ENCODE results near the gene KRTCAP2. TPM values are rescaled to one million over a fixed set of nuclear protein-coding genes. Genes with fewer than 3 reads are reported as not detected.
"Not testable (repeated sequence)": the region's sequence is repeated elsewhere in the genome, so short reads cannot be mapped to it uniquely, and the experiment has no call there.

KRTCAP2 gene
- total RNA-seq (2014; rRNA removed; shearing (Covaris generic)), result 92.7 and 189 TPM in 2 replicates
- polyA plus RNA-seq (2016; fragmentation: Nextera tagmentation; extraction: Ambion mirVana), result 480 and 484 TPM in 2 replicates

DNA sequence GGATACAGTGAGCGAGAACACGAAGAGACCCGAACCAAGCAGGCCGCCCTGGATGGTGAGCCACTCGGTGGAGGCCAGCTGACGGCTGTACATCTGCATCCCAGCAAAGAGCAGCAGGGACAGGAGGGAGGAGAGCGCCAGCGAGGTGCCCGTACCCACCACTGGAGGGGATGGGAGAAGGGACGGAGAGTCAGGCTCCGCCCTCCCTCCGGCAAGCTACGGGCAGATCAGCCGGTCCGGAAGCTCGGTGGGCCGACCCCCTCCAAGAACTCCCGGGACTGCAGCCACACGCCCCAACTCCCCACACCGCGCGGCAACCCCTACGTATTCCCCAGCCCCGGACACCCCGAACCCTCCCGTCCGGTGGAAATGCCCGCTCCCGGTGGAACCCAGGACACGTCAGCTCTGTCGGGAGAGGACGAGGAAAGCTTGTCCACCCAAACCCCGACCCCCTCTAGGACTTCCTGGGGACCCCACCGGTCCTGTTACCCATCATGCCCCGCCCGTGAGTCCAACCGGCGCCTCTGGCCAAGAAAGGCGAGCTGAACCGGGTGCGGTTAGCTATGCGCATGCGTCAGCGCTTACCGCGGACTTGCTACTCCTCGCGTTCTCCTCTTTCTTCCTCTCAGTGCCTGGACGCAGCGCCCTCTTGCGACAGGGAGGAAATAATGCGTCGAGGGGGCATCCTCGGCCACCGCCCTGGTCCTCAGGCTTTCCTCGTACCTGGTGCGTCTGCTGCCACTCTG lies at the start of gene KRTCAP2:
Gene KRTCAP2 (minus strand): TSS at position 573 of the 746 bp plus-strand sequence. CDS start 80 bp downstream, at position 493.
- Histone ChIP-seq H3K4me1 (ENCODE audit: insufficient read depth) (peaks cover 11% of the 10 kb centered on the region), H3K36me3 (ENCODE audit: low read depth) (peaks cover 6% of the 10 kb centered on the region; the same call in 1 of the 2 replicates), H3K9ac (peak within 1 kb of the TSS; percentile 96), H3K27me3 (replicated peaks; ENCODE audit: insufficient read depth) (no peaks in the 10 kb centered on the region), H3K9me2 (ENCODE audit: insufficient read depth) (no peaks in the 10 kb centered on the region), H3F3A (ENCODE audit: insufficient read depth) (peaks cover 22% of the 10 kb centered on the region), H3K79me2 (ENCODE audit: insufficient read depth) (peaks cover 32% of the 10 kb centered on the region), H3K27ac (peak within 1 kb of the TSS; percentile 90), H4K20me1 (ENCODE audit: insufficient read depth) (no peaks in the 10 kb centered on the region), H3K9me3 (ENCODE audit: low read depth) (no peaks in the 10 kb centered on the region), H3K4me2 (ENCODE audit: unreplicated experiment) (peak within 1 kb of the TSS; percentile 97), H3K4me3 (peak within 1 kb of the TSS; percentile 88), H2AFZ (peak within 1 kb of the TSS; percentile 82)
- DNase-seq, result peak; percentile 98
- WGBS, 2 experiments (ENCODE audit: low coverage in 1 of 2, low lambda C conversion rate in 2 of 2, missing lambda C conversion rate in 2 of 2), result 1 to 2% methylated on average over 44 to 52 of the region's 57 CpGs
- TF ChIP-seq EZH2phosphoT487 (IDR thresholded peaks at IDR 0.05; ENCODE audit: insufficient read depth, low read depth) (no peak), EZH2 (IDR thresholded peaks at IDR 0.05; ENCODE audit: insufficient read depth, poor library complexity, severe bottlenecking) (no peak)
- in situ Hi-C loops (cut with MboI), result no loop called here

- H3K4me2 ChIP-seq (ENCODE audit: unreplicated experiment); H3K9me2 ChIP-seq (ENCODE audit: insufficient read depth); DNase-seq; H4K20me1 ChIP-seq (ENCODE audit: insufficient read depth); H3K36me3 ChIP-seq (ENCODE audit: low read depth); H3K9ac ChIP-seq; H3K4me3 ChIP-seq; in situ Hi-C loops (cut with MboI); H3K27me3 ChIP-seq (replicated peaks; ENCODE audit: insufficient read depth); H3K9me3 ChIP-seq (ENCODE audit: low read depth): not testable (repeated sequence)
- peaks cover 14% of the 10 kb centered on the region for H3K4me1 ChIP-seq (ENCODE audit: insufficient read depth)
- H2AFZ ChIP-seq, result peak overlapping the region; percentile 86
- WGBS, 2 experiments (ENCODE audit: low coverage in 1 of 2, low lambda C conversion rate in 2 of 2, missing lambda C conversion rate in 2 of 2), result 90 to 93% methylated on average over 10 of the region's 10 CpGs
- peaks cover 22% of the 10 kb centered on the region for H3F3A ChIP-seq (ENCODE audit: insufficient read depth)
- H3K79me2 ChIP-seq (ENCODE audit: insufficient read depth), result peaks cover 15% of the 10 kb centered on the region
- H3K27ac ChIP-seq, result peak overlapping the region; percentile 1; the same call in 1 of the 2 replicates
Measured at GRCh38 chr1:155220211-155220965, 47.3 kb upstream of the KRTCAP2 start.

DNA sequence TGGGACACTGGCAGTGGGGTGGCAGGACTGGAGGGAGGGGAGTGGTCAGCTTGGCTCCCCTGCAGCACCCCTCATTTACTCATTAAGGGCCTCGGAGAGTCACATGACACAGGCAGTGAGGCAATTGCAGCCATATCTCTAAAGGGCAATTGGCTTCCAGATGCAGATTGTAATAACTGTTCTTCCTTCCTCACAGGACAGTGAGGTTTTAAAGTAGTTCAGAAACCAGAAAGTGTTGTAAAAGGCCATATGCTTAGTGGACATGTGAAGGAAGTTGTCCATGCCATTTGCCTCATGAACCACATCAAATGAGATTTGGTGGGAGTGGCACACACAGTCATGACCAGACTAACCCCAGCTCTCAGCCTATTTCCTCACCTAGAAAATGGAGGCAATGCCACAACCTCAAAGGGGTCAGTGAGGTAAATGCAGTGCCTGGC lies 46.5 kb upstream of the KRTCAP2 start:
- no peaks in the 10 kb centered on the region for H3K9me2 ChIP-seq (ENCODE audit: insufficient read depth)
- no peaks in the 10 kb centered on the region for H3K36me3 ChIP-seq (ENCODE audit: low read depth)
- no peak overlapping the region for H3K4me2 ChIP-seq (ENCODE audit: unreplicated experiment)
- in situ Hi-C loops (cut with MboI), result no loop called here
- peaks cover 7% of the 10 kb centered on the region for H3K4me1 ChIP-seq (ENCODE audit: insufficient read depth)
- no peaks in the 10 kb centered on the region for H4K20me1 ChIP-seq (ENCODE audit: insufficient read depth)
- H2AFZ ChIP-seq, result peak overlapping the region; percentile 86
- TF ChIP-seq EZH2 (IDR thresholded peaks at IDR 0.05; ENCODE audit: insufficient read depth, poor library complexity, severe bottlenecking) (no peak), EZH2phosphoT487 (IDR thresholded peaks at IDR 0.05; ENCODE audit: insufficient read depth, low read depth) (no peak)
- WGBS, 2 experiments (ENCODE audit: low coverage in 1 of 2, low lambda C conversion rate in 2 of 2, missing lambda C conversion rate in 2 of 2), result 0% methylated on average over 1 of the region's 1 CpG
- H3K79me2 ChIP-seq (ENCODE audit: insufficient read depth), result peaks cover 15% of the 10 kb centered on the region
- H3F3A ChIP-seq (ENCODE audit: insufficient read depth), result peaks cover 17% of the 10 kb centered on the region
- H3K4me3 ChIP-seq, result no peak overlapping the region
- H3K9me3 ChIP-seq (ENCODE audit: low read depth), result no peaks in the 10 kb centered on the region
- no peak for DNase-seq
- no peak overlapping the region; the same call in 1 of the 2 replicates for H3K9ac ChIP-seq
- H3K27me3 ChIP-seq (replicated peaks; ENCODE audit: insufficient read depth), result no peaks in the 10 kb centered on the region
- H3K27ac ChIP-seq, result 0 out of 2 replicates have a peak overlapping the region, but pooled peaks have one; percentile 9

DNA sequence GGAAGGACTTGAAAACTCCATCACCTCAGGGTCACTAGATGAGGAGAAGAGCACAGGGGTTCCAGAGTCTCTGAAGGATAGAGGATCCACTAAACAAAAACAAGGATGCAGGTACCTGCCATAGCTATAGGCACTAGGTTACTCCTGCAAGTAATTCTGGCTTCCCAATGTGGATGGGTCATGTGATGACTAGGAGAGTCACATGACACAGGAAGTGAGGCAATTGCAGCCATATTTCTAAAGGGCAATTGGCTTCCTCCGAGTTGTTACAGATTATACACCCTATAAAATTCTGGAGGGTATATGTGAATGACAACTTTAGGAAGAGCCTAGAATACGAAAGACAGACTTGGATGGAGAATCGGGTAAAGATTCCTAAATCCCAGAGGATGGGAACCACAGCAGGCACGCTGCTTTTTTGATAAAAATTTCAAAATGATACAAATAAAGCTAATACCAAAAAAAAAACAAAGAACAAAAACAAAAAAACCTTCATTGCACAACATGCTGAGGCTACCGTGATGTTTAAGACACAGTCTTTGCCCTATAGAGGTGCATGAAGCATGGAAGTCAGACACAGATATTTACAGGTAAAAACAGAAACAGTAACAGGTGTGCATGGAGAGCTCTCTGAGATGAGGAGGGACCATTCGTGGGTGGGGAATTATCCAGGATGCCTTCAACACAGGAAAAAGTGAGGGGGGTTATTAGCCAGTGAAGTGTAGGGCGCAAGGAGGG lies 45.9 kb upstream of the KRTCAP2 start:
- WGBS, 2 experiments (ENCODE audit: low coverage in 1 of 2, low lambda C conversion rate in 2 of 2, missing lambda C conversion rate in 2 of 2), result 18 to 21% methylated on average over 7 of the region's 7 CpGs
- Histone ChIP-seq H3K79me2 (ENCODE audit: insufficient read depth) (peaks cover 12% of the 10 kb centered on the region), H3K4me3 (peak overlapping the region; percentile 43), H3K9me3 (ENCODE audit: low read depth) (no peaks in the 10 kb centered on the region), H3K27ac (0 out of 2 replicates have a peak overlapping the region, but pooled peaks have one; percentile 9), H3F3A (ENCODE audit: insufficient read depth) (peaks cover 11% of the 10 kb centered on the region), H4K20me1 (ENCODE audit: insufficient read depth) (no peaks in the 10 kb centered on the region), H2AFZ (peak overlapping the region; percentile 86), H3K36me3 (ENCODE audit: low read depth) (no peaks in the 10 kb centered on the region), H3K27me3 (replicated peaks; ENCODE audit: insufficient read depth) (no peaks in the 10 kb centered on the region), H3K9ac (peak overlapping the region; percentile 66), H3K4me1 (ENCODE audit: insufficient read depth) (peaks cover 2% of the 10 kb centered on the region; the same call in 1 of the 2 replicates), H3K9me2 (ENCODE audit: insufficient read depth) (no peaks in the 10 kb centered on the region), H3K4me2 (ENCODE audit: unreplicated experiment) (peak overlapping the region; percentile 72)
- peak; percentile 79 for DNase-seq
- in situ Hi-C loops (cut with MboI), result no loop called here
- TF ChIP-seq EZH2phosphoT487 (IDR thresholded peaks at IDR 0.05; ENCODE audit: insufficient read depth, low read depth) (no peak), EZH2 (IDR thresholded peaks at IDR 0.05; ENCODE audit: insufficient read depth, poor library complexity, severe bottlenecking) (no peak)

- H3K36me3 ChIP-seq (ENCODE audit: low read depth); H3K9me2 ChIP-seq (ENCODE audit: insufficient read depth); H3F3A ChIP-seq (ENCODE audit: insufficient read depth); H3K4me1 ChIP-seq (ENCODE audit: insufficient read depth); in situ Hi-C loops (cut with MboI); H3K27ac ChIP-seq; H3K4me2 ChIP-seq (ENCODE audit: unreplicated experiment); DNase-seq; H3K9me3 ChIP-seq (ENCODE audit: low read depth); H3K79me2 ChIP-seq (ENCODE audit: insufficient read depth); H3K27me3 ChIP-seq (replicated peaks; ENCODE audit: insufficient read depth); H2AFZ ChIP-seq; H3K4me3 ChIP-seq; H4K20me1 ChIP-seq (ENCODE audit: insufficient read depth); H3K9ac ChIP-seq: not testable (repeated sequence)
- WGBS, 2 experiments (ENCODE audit: low coverage in 1 of 2, low lambda C conversion rate in 2 of 2, missing lambda C conversion rate in 2 of 2), result 80 to 84% methylated on average over 7 to 10 of the region's 10 CpGs
Measured at GRCh38 chr1:155214702-155215101, 41.6 kb upstream of the KRTCAP2 start.

- H3K4me3 ChIP-seq; H3K9me2 ChIP-seq (ENCODE audit: insufficient read depth); H2AFZ ChIP-seq; in situ Hi-C loops (cut with MboI); H3K9me3 ChIP-seq (ENCODE audit: low read depth); H3F3A ChIP-seq (ENCODE audit: insufficient read depth); H3K4me2 ChIP-seq (ENCODE audit: unreplicated experiment); H3K27ac ChIP-seq; H3K27me3 ChIP-seq (replicated peaks; ENCODE audit: insufficient read depth); DNase-seq; H3K9ac ChIP-seq; H3K36me3 ChIP-seq (ENCODE audit: low read depth); H4K20me1 ChIP-seq (ENCODE audit: insufficient read depth): not testable (repeated sequence)
- Histone ChIP-seq H3K4me1 (ENCODE audit: insufficient read depth) (peaks cover 14% of the 10 kb centered on the region), H3K79me2 (ENCODE audit: insufficient read depth) (peaks cover 13% of the 10 kb centered on the region)
- 76 to 79% methylated on average over 5 to 6 of the region's 7 CpGs for WGBS, 2 experiments (ENCODE audit: low coverage in 1 of 2, low lambda C conversion rate in 2 of 2, missing lambda C conversion rate in 2 of 2)
Measured at GRCh38 chr1:155212051-155212440, 38.9 kb upstream of the KRTCAP2 start.
